Measurements from ENCODE around the gene ACOXL. TPM values are rescaled to one million over a fixed set of nuclear protein-coding genes. Genes with fewer than 3 reads are reported as not detected.
A peak's percentile ranks its signal among the peaks of the same experiment; 100 is the strongest.

Gene ACOXL
- polyA plus RNA-seq, 3 donors, result 0.35 TPM; not detected in 2

DNA sequence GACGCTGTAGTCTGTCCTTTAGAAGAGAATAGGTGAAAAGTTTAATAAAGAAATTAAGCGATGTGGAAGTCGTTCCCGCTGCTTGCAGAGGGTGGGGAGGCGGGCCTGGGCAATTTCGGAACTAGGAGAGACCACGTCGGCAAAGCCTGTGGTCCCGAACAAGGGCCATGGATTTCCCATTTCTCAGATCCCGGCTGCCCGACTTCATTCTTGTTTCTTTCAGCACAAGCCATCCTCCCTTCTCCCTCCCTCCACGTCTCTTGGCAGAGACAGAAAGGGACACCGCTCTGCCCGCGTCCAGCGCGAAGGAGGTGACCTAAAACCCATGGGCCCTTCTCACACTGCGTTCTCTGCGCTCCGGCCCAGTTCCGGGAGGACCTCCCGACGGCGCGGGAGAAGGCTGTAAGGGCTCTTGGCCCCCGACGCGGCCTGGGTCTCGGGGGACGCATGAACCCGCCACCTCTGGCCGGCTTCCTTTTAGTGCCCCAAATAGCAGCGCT lies 386.2 kb downstream of the ACOXL start:
- Histone ChIP-seq H3K4me2 (replicated peaks; ENCODE audit: extremely low read depth, low read length, poor library complexity, severe bottlenecking) (peak overlapping the region; percentile 97), H3K27ac (ENCODE audit: low read depth in 1 of 2, low read length in 2 of 2) (no peak overlapping the region), H3K4me1 (ENCODE audit: control insufficient read depth in 1 of 2, insufficient read depth in 2 of 2, low read length in 2 of 2) (peaks cover 55 to 59% of the 10 kb centered on the region in 2 donors), H3K4me3 (replicated peaks in 1 of 3; ENCODE audit: low read depth in 2 of 3, low read length in 3 of 3) (peak overlapping the region; percentile 38 to 98 (median 45)), H2AFZ (ENCODE audit: insufficient read depth, low read depth, low read length, poor library complexity, severe bottlenecking) (peak overlapping the region; percentile 87), H3K9me3 (replicated peaks in 1 of 2; ENCODE audit: control insufficient read depth in 1 of 2, insufficient read depth in 1 of 2, low read length in 2 of 2) (no peaks in the 10 kb centered on the region), H4K20me1 (ENCODE audit: insufficient read depth, low read length) (peaks cover 24% of the 10 kb centered on the region), H3K27me3 (ENCODE audit: control insufficient read depth in 2 of 2, insufficient read depth in 2 of 2, low read length in 2 of 2) (peaks cover 41 to 63% of the 10 kb centered on the region in 2 donors), H3K79me2 (ENCODE audit: insufficient read depth, low read length) (peaks cover 17% of the 10 kb centered on the region), H3K36me3 (replicated peaks in 1 of 2; ENCODE audit: control insufficient read depth in 1 of 2, insufficient read depth in 2 of 2, low read length in 2 of 2) (no peaks in the 10 kb centered on the region), H3K9ac (ENCODE audit: insufficient read depth, low read length, poor library complexity, severe bottlenecking) (peak overlapping the region; percentile 29)
- H3K27me3 Mint-ChIP-seq (ENCODE audit: low read depth in 3 of 3), result peaks cover 56 to 62% (median 59%) of the 10 kb centered on the region in 3 donors
- H3K27ac Mint-ChIP-seq, result peak overlapping the region in 4 of 7 donors; percentile 50 to 68 (median 60)
- peak in 2 of 3 donors; percentile 3 to 12 for DNase-seq
- peaks cover 42% of the 10 kb centered on the region for H3K4me1 Mint-ChIP-seq
- 4% methylated on average over 33 of the region's 33 CpGs for WGBS (ENCODE audit: insufficient coverage)
- intact Hi-C loops (cut with micrococcal nuclease), result loop anchor here (5.0 to 10.0 kb wide), 2 partner anchors 304 to 584 kb away; no protein-coding TSS in a partner anchor
- peak overlapping the region; percentile 92 to 98 for H3K4me3 Mint-ChIP-seq
- TF ChIP-seq CTCF (IDR thresholded peaks at IDR 0.05), result no peak
- H3K9me3 Mint-ChIP-seq, result peaks cover 0 to 27% (median 7%) of the 10 kb centered on the region in 7 donors
- H3K36me3 Mint-ChIP-seq, result peaks cover 8 to 19% of the 10 kb centered on the region in 2 donors

GRCh38 chr2:111118981-111119821 lies 386.8 kb downstream of the ACOXL start:
- no peaks in the 10 kb centered on the region for H3K9me3 ChIP-seq (replicated peaks in 1 of 2; ENCODE audit: control insufficient read depth in 1 of 2, insufficient read depth in 1 of 2, low read length in 2 of 2)
- peak overlapping the region; percentile 92 to 98 for H3K4me3 Mint-ChIP-seq
- peaks cover 6 to 7% of the 10 kb centered on the region in 2 donors for H3K36me3 ChIP-seq (replicated peaks in 1 of 2; ENCODE audit: control insufficient read depth in 1 of 2, insufficient read depth in 2 of 2, low read length in 2 of 2)
- H3K27me3 Mint-ChIP-seq (ENCODE audit: low read depth in 3 of 3), result peaks cover 52 to 63% (median 56%) of the 10 kb centered on the region in 3 donors
- peak overlapping the region; percentile 38 to 98 (median 45) for H3K4me3 ChIP-seq (replicated peaks in 1 of 3; ENCODE audit: low read depth in 2 of 3, low read length in 3 of 3)
- peaks cover 24% of the 10 kb centered on the region for H3K79me2 ChIP-seq (ENCODE audit: insufficient read depth, low read length)
- H3K9ac ChIP-seq (ENCODE audit: insufficient read depth, low read length, poor library complexity, severe bottlenecking), result peak overlapping the region; percentile 29
- no peak overlapping the region for H3K27ac ChIP-seq (ENCODE audit: low read depth in 1 of 2, low read length in 2 of 2)
- H3K36me3 Mint-ChIP-seq, result peaks cover 14 to 25% of the 10 kb centered on the region in 2 donors
- no peak for TF ChIP-seq CTCF (IDR thresholded peaks at IDR 0.05)
- H3K27ac Mint-ChIP-seq, result peak overlapping the region in 2 of 7 donors; percentile 50 to 59
- H3K4me1 ChIP-seq (ENCODE audit: control insufficient read depth in 1 of 2, insufficient read depth in 2 of 2, low read length in 2 of 2), result peaks cover 60 to 63% of the 10 kb centered on the region in 2 donors
- intact Hi-C loops (cut with micrococcal nuclease), result loop anchor here (5.0 to 10.0 kb wide), 2 partner anchors 304 to 583 kb away; no protein-coding TSS in a partner anchor
- peaks cover 46% of the 10 kb centered on the region for H3K4me1 Mint-ChIP-seq
- peak in 2 of 3 donors; percentile 8 to 14 for DNase-seq
- peak overlapping the region; percentile 97 for H3K4me2 ChIP-seq (replicated peaks; ENCODE audit: extremely low read depth, low read length, poor library complexity, severe bottlenecking)
- WGBS (ENCODE audit: insufficient coverage), result under 1% methylated on average over 57 of the region's 76 CpGs
- H3K27me3 ChIP-seq (ENCODE audit: control insufficient read depth in 2 of 2, insufficient read depth in 2 of 2, low read length in 2 of 2), result peaks cover 41 to 63% of the 10 kb centered on the region in 2 donors
- H3K9me3 Mint-ChIP-seq, result peaks cover 0 to 27% (median 7%) of the 10 kb centered on the region in 7 donors
- peaks cover 31% of the 10 kb centered on the region for H4K20me1 ChIP-seq (ENCODE audit: insufficient read depth, low read length)
- H2AFZ ChIP-seq (ENCODE audit: insufficient read depth, low read depth, low read length, poor library complexity, severe bottlenecking), result peak overlapping the region; percentile 87
